SHP77 (cell line): ENCODE data around the gene CA4.
"Not testable (repeated sequence)": the region's sequence is repeated elsewhere in the genome, so short reads cannot be mapped to it uniquely, and the experiment has no call there.

Experiments used
- DNase-seq, 2 experiments: peaks; one replicate each; lab custom pipeline; 2025; lab: John Stamatoyannopoulos, UW

CA4 gene

GRCh38 chr17:60174035-60174434, 24.3 kb downstream of the CA4 start:
- DNase-seq: no peak

GRCh38 chr17:60174767-60175166, 25.0 kb downstream of the CA4 start:
- not testable (repeated sequence) for DNase-seq

- DNase-seq: not testable (repeated sequence)
Measured at GRCh38 chr17:60176763-60177162, 27.0 kb downstream of the CA4 start.

- DNase-seq: not testable (repeated sequence)
Measured at GRCh38 chr17:60178180-60178579, 28.4 kb downstream of the CA4 start.

DNA sequence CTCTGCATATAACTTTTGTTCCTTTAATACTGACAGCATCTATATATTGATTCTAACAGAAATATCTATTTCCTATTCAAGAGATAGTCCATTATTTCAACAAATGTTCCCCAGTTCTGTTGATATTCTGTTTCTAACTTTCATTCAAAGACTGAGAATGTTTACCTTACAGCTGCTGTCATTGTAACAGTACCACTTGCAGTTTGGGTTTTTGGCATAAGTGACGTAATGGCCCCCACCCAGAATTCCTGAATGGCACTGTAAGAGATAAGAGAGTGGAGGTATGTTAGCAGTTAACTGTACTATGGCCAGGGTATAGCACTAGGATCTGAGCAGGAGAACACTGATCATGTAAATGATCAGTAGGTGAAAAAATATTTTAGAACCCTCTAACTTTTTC, 30.6 kb downstream of the CA4 start:
- not testable (repeated sequence) for DNase-seq

DNA sequence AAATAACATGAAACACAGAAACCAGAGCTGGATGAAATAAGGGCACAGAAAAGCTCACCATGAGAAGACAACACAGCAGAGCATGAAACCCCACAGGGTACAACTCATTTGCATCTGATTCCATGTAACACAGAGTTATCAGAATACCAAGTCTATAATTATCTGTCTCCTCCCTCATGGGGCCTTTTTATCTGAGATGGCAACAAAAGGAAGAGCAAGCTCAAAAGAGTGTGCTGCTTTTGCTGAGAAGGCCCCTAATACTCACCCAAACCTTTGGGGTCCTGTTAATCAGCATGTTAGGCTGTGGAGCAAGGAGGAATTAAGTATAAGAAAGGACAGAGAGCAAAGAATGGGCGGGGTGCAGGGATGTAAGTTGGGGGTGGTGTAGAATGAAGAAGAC, 36.6 kb downstream of the CA4 start:
- not testable (repeated sequence) for DNase-seq

GRCh38 chr17:60186846-60187745, 37.3 kb downstream of the CA4 start:
- DNase-seq: not testable (repeated sequence)

GRCh38 chr17:60188759-60189158, 39.0 kb downstream of the CA4 start:
- no peak for DNase-seq

- DNase-seq: not testable (repeated sequence)
Measured at GRCh38 chr17:60190032-60190431, 40.3 kb downstream of the CA4 start.

DNA sequence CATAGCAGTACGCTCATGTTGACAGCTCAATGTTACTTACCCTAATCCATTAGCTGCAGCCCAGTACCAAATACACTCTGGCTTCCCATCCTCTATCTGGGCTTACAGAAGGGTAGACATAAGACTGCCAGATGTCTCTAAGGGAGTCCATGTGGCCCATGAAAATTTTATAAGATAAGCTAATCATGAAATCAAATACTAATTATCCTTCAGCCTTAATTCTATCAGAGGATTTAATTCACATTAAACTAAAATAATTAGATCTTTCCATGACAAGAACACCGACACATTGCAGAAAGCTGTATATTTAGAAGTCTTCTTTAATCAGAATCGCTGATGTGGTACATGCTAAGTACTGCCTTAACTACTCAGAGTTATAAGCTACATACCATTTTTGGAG, 43.3 kb downstream of the CA4 start:
- DNase-seq: not testable (repeated sequence)

GRCh38 chr17:60193482-60193881, 43.7 kb downstream of the CA4 start:
- no peak for DNase-seq

DNA sequence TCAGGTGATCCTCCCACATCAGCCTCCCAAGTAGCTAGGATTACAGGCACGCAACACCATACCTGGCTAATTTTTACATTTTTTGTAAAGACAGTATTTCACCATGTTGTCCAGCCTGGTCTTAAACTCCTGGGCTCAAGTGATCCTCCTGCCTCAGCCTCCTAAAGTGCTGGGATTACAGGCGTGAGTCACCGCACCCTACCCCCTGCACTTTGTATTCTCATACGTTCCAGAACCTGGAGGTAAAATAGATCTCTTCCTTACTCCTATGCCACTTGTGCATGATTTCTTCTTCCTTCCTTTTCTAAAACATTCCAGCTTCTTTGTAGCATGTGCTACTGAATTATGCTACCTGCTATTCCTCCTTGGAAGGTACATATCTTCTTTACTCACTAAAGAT, 44.4 kb downstream of the CA4 start:
- not testable (repeated sequence) for DNase-seq

DNA sequence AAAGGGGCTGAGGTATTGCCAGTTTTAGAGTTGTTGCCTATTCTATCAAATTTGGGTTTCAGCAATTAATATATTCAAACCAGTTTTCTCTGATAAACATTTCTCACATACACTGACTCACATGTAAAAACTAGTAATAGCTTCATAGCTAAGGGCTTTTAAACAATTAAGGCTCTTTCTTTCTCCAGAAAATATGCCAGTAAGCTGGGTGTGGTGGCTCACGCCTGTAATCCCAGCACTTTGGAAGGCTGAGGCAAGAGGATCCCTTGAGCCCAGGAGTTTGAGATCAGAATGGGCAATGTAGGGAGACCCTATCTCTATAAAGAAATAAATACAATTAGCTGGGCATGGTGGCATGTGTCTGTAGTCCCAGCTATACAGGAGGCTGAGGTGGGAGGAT, 48.9 kb downstream of the CA4 start:
- not testable (repeated sequence) for DNase-seq

DNA sequence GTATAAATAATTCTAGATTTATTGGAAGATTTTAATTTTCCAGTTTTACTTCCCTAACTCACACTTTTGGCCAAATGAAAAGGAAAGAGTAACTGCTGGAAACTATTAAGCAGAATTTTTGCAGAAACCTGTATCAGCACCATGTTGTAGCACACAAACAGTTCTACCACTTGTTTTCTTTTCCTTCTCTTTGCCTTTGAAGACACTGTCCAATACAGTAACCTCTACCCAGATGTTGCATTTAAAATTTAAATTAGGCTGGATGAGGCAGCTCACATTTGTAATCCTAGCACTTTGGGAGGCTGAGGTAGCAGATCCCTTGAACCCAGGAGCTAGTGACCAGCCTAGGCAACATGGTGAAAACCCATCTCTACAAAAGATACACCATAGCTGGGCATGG, 56.0 kb downstream of the CA4 start:
- not testable (repeated sequence) for DNase-seq

GRCh38 chr17:60208302-60208701, 58.5 kb downstream of the CA4 start:
- not testable (repeated sequence) for DNase-seq
